Measurements from ENCODE around the gene SLC35E4.

SLC35E4 gene

DNA sequence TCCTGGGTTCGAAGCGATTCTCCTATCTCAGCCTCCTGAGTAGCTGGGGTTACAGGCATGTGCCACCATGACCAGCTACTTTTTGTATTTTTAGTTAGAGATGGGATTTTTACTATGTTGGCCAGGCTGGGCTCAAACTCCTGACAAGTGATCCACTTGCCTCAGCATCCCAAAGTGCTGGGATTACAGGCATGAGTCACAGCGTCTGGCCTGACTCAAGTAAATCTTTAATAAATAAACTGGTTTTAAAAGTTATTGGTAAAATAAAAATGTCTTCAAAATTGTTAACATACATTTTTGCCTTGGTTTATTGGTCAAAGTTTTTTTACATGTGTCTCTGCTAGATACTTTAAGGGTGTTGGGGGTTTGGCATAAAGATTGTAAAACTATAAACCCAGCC lies 36.6 kb upstream of the SLC35E4 start:
- H3K4me3 ChIP-seq (ENCODE audit: low read depth, low read length) = no peak overlapping the region
- TF ChIP-seq, protein P1, sequence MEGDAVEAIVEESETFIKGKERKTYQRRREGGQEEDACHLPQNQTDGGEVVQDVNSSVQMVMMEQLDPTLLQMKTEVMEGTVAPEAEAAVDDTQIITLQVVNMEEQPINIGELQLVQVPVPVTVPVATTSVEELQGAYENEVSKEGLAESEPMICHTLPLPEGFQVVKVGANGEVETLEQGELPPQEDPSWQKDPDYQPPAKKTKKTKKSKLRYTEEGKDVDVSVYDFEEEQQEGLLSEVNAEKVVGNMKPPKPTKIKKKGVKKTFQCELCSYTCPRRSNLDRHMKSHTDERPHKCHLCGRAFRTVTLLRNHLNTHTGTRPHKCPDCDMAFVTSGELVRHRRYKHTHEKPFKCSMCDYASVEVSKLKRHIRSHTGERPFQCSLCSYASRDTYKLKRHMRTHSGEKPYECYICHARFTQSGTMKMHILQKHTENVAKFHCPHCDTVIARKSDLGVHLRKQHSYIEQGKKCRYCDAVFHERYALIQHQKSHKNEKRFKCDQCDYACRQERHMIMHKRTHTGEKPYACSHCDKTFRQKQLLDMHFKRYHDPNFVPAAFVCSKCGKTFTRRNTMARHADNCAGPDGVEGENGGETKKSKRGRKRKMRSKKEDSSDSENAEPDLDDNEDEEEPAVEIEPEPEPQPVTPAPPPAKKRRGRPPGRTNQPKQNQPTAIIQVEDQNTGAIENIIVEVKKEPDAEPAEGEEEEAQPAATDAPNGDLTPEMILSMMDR (conservative IDR thresholded peaks at IDR 0.05; ENCODE audit: low read depth, low read length) = no peak
- DNase-seq (ENCODE audit: low read depth) = no peak

DNA sequence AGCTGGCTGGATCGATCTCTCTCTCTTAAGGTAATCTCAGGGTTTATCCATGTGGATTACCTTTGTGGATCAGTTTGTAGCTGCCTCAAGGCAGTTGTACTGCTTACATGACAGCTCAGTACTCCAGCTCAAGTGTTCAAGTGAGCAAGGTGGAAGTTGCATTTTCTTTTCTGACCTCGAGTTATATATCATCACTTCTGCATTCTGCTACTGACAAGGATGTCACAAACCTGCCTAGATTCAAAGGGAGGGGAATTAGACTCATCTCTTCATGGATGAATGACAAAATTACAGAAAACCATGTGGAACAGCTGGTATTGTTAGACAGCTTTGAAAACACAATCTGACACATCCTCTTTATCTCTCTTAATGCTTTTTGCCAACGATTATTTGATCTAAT lies 34.7 kb upstream of the SLC35E4 start:
- DNase-seq (ENCODE audit: low read depth) = no peak
- TF ChIP-seq, protein P1 (conservative IDR thresholded peaks at IDR 0.05; ENCODE audit: low read depth, low read length) = no peak
- no peak overlapping the region for H3K4me3 ChIP-seq (ENCODE audit: low read depth, low read length)

DNA sequence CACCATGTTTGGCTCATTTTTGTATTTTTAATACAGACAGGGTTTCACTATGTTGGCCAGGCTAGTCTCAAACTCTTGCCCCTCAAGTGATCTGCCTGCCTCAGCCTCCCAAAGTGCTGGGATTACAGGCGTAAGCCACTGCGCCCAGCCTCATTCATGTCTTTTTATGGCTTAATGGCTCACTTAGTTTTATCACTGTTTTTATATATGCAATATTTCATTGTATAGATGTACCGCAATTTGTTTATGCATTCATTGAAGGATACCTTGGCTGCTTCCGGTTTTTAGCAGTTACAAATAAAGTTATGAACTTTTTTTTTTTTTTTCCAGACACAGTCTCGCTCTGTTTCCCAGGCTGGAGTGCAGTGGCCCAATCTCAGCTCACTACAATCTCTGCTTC lies 34.1 kb upstream of the SLC35E4 start:
- H3K4me3 ChIP-seq (ENCODE audit: low read depth, low read length) = no peak overlapping the region
- TF ChIP-seq, protein P1 (conservative IDR thresholded peaks at IDR 0.05; ENCODE audit: low read depth, low read length) = no peak
- DNase-seq (ENCODE audit: low read depth) = no peak

DNA sequence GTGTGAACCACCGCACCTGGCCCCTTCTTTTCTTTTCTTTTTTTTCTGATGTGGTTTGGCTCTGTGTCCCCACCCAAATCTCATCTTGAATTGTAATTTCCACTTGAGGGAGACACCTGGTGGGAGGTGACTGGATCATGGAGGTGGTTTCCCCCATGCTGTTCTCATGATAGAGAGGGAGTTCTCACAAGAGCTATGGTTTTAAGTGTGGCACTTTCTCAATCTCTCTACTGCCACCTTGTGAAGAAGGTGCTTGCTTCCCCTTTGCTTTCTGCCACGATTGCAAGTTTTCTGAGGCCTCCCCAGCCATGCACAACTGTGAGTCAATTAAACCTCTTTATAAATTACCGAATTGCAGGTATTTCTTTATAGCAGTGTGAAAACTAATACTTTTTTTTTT lies 33.5 kb upstream of the SLC35E4 start:
- TF ChIP-seq, protein P1 (conservative IDR thresholded peaks at IDR 0.05; ENCODE audit: low read depth, low read length) = peak; percentile 64
- peak; percentile 74 for DNase-seq (ENCODE audit: low read depth)

DNA sequence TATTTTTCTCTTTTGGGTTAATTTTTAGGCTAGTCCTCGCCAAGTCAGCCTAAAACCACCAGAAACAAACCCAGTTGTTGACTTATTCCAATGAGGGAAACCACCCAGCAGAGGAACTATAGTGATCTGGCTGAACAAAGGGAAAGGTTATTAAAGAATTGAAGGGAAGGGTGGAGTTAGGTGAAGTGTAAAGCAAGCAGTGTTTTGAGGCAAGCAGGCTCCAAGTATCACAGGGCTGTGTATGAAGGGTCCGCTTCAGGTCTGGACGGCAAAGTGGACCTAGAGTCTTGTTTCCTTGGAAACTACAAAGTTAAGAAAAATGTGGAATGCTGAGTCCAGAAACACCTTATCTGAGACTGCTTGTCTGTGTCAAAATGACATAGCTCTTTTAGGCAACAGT lies 31.8 kb upstream of the SLC35E4 start:
- DNase-seq (ENCODE audit: low read depth) = no peak
- TF ChIP-seq, protein P1 (conservative IDR thresholded peaks at IDR 0.05; ENCODE audit: low read depth, low read length) = no peak
- H3K4me3 ChIP-seq (ENCODE audit: low read depth, low read length) = no peak overlapping the region

More for the DNA sequence above, 33.5 kb upstream of the SLC35E4 start:
- H3K4me3 ChIP-seq (ENCODE audit: low read depth, low read length) = no peak overlapping the region

DNA sequence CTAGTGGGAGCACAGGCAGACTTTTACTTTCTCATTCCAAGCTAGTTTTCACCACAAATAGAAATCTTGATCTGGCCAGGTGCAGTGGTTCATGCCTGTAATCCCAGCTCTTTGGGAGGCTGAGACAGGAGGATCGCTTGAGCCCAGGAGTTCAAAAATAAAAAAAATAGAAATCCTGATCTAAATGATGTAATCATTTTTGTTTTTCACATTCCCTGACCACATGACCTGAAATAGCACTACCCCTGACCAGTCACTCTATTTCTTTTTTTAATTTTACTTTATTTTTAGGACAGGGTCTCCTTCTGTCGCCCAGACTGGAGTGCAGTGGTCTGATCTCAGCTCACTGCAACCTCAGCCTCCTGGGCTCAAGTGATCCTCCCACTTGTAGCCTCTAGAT lies 30.9 kb upstream of the SLC35E4 start:
- no peak for DNase-seq (ENCODE audit: low read depth)
- H3K4me3 ChIP-seq (ENCODE audit: low read depth, low read length) = no peak overlapping the region
- TF ChIP-seq, protein P1 (conservative IDR thresholded peaks at IDR 0.05; ENCODE audit: low read depth, low read length) = no peak

DNA sequence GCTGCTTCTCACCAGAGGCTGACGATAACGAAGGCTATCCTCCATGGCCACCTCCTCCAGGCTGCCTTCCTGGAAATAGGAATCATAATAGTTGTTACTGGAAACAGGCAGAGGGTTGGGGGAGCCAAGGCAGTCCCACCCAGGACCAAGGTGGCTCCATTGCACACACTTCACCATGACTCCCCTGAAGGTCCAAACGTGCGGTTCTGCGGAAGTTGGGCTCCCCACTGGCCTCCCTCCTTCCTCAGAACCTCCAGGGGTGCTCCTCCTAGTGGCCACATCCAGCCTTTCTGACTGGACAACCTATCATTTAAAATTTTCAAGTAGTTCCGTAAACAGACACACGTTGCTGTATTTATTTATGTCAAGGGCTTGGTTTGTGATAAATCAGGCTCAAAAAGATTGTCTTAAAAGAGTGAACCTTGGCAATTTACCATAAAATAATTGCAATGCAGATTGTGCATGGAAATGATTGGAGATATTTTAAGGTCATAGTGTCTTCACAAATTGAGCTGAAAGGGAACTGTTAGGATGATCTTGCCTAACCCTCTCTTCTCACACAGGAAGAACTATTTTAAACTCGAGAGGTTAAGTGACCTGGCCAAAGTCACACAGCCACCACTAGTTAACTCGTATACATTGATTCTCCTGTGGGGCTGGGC lies 30.0 kb upstream of the SLC35E4 start:
- DNase-seq (ENCODE audit: low read depth) = peak; percentile 72
- peak overlapping the region; percentile 68 for H3K4me3 ChIP-seq (ENCODE audit: low read depth, low read length)
- TF ChIP-seq, protein P1 (conservative IDR thresholded peaks at IDR 0.05; ENCODE audit: low read depth, low read length) = peak; percentile 86

Data from choroid plexus epithelial cell (primary cell).